Nephron (organoid): ENCODE measurements around the gene SSX2IP.

ENCODE experiments used
- H3K27ac Mint-ChIP-seq, 3 experiments: 2 replicates each; pipeline ENCODE4 v1.8.0; 2020; ENCODE audit warnings: mixed read lengths in 3 of 3, mild to moderate bottlenecking in 2 of 3, moderate library complexity in 1 of 3
- H3K27me3 Mint-ChIP-seq: 2 replicates; pipeline ENCODE4 v1.8.0; 2021; ENCODE audit warnings: low read depth, mild to moderate bottlenecking, moderate library complexity, mixed read lengths
- H3K36me3 Mint-ChIP-seq: 2 replicates; pipeline ENCODE4 v1.8.0; 2020; ENCODE audit warnings: low read depth, mixed read lengths
- H3K4me1 Mint-ChIP-seq: 2 replicates; pipeline ENCODE4 v1.8.0; 2020; ENCODE audit warnings: mixed read lengths
- H3K4me3 Mint-ChIP-seq, 3 experiments: 2 replicates each; pipeline ENCODE4 v1.8.0; 2020; ENCODE audit warnings: mild to moderate bottlenecking in 3 of 3, mixed read lengths in 3 of 3, moderate library complexity in 2 of 3
- H3K9me3 Mint-ChIP-seq: 2 replicates; pipeline ENCODE4 v1.8.0; 2020; ENCODE audit warnings: mixed read lengths
- CTCF ChIP-seq, 3 experiments: fragments of 200-600 bp; sonication (generic); IDR thresholded peaks; one replicate each; pipeline ENCODE4 v1.5.0; 2021; ENCODE audit warnings: antibody characterized with exemption in 3 of 3; ENCODE audit not compliant: unreplicated experiment in 3 of 3

Gene SSX2IP

GRCh38 chr1:84682047-84682446, 8.2 kb downstream of the SSX2IP start:
- H3K27ac Mint-ChIP-seq: no peak overlapping the region
- H3K27me3 Mint-ChIP-seq: no peaks in the 10 kb centered on the region
- H3K4me3 Mint-ChIP-seq: no peak overlapping the region
- H3K4me1 Mint-ChIP-seq: peaks cover 10% of the 10 kb centered on the region
- peaks cover 19% of the 10 kb centered on the region for H3K36me3 Mint-ChIP-seq
- no peak for TF ChIP-seq CTCF (IDR thresholded peaks at IDR 0.05; ENCODE audit: unreplicated experiment in 3 of 3)
- H3K9me3 Mint-ChIP-seq: no peaks in the 10 kb centered on the region

DNA sequence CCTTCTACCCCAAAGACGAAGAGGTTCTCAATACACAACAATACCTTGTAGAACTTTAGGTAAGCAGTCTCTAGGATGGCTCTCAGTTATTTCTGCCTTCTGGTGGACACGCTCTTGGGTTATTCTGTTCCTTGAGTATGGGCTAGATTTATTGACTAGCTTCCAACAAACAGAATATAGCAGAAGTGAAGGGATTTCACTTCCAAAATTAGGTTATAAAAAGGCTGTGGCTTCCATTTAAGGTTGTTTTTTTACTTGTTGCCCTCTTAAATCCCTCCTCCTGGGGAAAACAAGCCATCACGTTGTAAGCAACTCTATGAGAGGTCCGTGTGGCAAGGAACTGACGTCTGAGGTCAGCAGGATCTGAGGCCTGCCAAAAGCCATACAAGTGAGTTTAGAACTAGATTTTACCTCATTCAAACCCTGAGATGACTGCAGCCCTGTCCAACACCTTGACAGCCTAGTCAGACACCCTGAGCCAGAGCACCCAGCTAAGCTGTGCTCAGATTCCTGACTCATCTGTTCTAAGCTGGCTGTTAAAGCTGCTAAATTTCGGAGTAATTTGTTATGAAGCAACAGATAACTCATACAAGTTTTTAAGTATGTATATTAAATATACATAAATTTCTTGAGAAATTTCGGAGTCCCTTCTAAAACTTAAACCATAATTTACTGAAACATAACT, 12.7 kb downstream of the SSX2IP start:
- Mint-ChIP-seq H3K27ac (no peak overlapping the region), H3K9me3 (no peaks in the 10 kb centered on the region), H3K27me3 (no peaks in the 10 kb centered on the region), H3K4me1 (no peaks in the 10 kb centered on the region), H3K4me3 (no peak overlapping the region), H3K36me3 (peaks cover 20% of the 10 kb centered on the region)
- no peak for TF ChIP-seq CTCF (IDR thresholded peaks at IDR 0.05; ENCODE audit: unreplicated experiment in 3 of 3)

DNA sequence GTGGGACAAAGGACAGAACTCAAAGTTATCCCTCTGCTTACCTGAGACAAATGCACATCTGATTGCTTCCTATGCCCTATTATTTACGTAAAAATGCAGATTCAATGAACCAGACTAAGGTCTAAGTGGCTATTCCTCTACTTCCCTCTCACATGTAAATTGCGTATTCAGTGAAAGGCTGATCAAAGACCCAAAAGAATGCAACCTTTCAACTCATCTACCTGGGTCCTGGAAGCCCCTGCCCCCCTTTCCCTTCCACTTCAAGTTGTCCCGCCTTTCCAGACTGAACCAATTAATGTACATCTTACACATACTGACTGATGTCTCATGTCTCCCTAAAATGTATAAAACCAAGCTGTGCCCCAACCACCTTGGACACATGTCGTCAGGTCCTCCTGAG, 14.6 kb downstream of the SSX2IP start:
- Mint-ChIP-seq H3K4me1 (peaks cover 7% of the 10 kb centered on the region), H3K27me3 (no peaks in the 10 kb centered on the region), H3K27ac (no peak overlapping the region), H3K9me3 (no peaks in the 10 kb centered on the region), H3K36me3 (peaks cover 18% of the 10 kb centered on the region), H3K4me3 (no peak overlapping the region)
- no peak for TF ChIP-seq CTCF (IDR thresholded peaks at IDR 0.05; ENCODE audit: unreplicated experiment in 3 of 3)

DNA sequence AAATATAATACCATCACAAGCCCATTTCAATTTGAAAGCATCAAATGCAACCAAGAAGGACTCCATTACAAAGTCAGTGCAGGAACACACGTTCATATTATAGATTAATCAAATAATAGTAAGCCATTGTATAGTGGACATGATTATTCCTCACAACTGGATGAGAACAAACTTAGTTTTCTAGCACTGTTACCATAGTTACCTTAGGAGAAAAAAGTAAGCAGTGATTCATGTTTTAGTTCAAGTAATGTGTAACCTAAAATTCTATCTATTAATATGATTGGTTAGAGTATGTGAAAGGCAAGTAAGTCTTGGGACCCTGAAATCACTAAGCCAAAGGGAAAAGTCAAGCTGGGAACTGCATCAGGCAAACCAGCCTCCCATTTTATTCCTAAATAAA, 15.2 kb downstream of the SSX2IP start:
- Mint-ChIP-seq H3K27me3 (no peaks in the 10 kb centered on the region), H3K4me1 (peaks cover 7% of the 10 kb centered on the region), H3K27ac (no peak overlapping the region)

DNA sequence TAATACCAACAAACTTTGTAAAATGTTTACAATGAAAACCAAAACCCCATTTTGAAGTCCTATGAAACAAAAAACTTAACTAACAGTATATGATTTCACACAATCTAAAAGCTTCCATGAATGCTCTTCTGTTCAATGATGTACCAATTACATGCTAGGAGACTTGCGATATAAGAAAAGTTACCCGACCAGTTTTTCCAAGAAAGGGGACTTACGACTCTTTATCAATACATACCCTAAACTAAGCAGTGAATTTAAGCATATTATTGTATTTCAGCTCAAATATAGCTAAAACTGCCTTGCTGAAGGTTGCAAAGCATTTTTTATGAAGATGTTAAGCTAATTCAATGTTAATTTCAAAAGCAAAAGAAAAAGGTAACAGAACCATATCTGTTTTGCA, 15.6 kb downstream of the SSX2IP start:
- Mint-ChIP-seq H3K27ac (no peak overlapping the region), H3K4me3 (no peak overlapping the region), H3K27me3 (no peaks in the 10 kb centered on the region), H3K4me1 (peaks cover 7% of the 10 kb centered on the region), H3K9me3 (no peaks in the 10 kb centered on the region), H3K36me3 (peaks cover 15% of the 10 kb centered on the region)
- no peak for TF ChIP-seq CTCF (IDR thresholded peaks at IDR 0.05; ENCODE audit: unreplicated experiment in 3 of 3)

More for the DNA sequence above, 15.2 kb downstream of the SSX2IP start:
- Mint-ChIP-seq H3K4me3 (no peak overlapping the region), H3K36me3 (peaks cover 18% of the 10 kb centered on the region), H3K9me3 (no peaks in the 10 kb centered on the region)
- TF ChIP-seq CTCF (IDR thresholded peaks at IDR 0.05; ENCODE audit: unreplicated experiment in 3 of 3): no peak

DNA sequence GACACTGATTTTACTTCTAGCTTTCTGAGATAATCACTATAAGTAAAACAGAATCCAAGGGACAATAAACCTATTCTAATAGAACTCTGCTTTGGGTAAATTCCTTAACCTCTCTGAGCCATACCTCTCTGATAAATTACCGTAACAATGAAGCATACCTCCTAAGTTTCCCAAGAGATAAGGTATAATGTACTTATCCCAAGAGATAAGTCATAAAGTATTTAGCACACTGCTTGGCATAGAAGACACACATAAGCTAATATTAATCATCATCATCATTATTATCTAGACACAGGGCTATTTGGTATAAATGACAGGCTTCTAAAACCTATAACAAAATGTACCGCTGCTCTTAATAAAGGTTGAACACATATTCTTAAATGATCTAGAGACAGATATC, 16.2 kb downstream of the SSX2IP start:
- Mint-ChIP-seq H3K27ac (no peak overlapping the region), H3K36me3 (peaks cover 17% of the 10 kb centered on the region), H3K27me3 (no peaks in the 10 kb centered on the region), H3K4me3 (no peak overlapping the region), H3K4me1 (peaks cover 7% of the 10 kb centered on the region), H3K9me3 (no peaks in the 10 kb centered on the region)
- TF ChIP-seq CTCF (IDR thresholded peaks at IDR 0.05; ENCODE audit: unreplicated experiment in 3 of 3): no peak
